ENCODE measurements around the gene BUD13. TPM values are rescaled to one million over a fixed set of nuclear protein-coding genes. Genes with fewer than 3 reads are reported as not detected.
A peak's percentile ranks its signal among the peaks of the same experiment; 100 is the strongest.

Gene BUD13
- total and polyA plus RNA-seq, 9 of the 15 experiments (the other 6 are each of a cell fraction or from before 2014, with no cell fraction given), result 9.5 to 34.1 (median 27.1) TPM

DNA sequence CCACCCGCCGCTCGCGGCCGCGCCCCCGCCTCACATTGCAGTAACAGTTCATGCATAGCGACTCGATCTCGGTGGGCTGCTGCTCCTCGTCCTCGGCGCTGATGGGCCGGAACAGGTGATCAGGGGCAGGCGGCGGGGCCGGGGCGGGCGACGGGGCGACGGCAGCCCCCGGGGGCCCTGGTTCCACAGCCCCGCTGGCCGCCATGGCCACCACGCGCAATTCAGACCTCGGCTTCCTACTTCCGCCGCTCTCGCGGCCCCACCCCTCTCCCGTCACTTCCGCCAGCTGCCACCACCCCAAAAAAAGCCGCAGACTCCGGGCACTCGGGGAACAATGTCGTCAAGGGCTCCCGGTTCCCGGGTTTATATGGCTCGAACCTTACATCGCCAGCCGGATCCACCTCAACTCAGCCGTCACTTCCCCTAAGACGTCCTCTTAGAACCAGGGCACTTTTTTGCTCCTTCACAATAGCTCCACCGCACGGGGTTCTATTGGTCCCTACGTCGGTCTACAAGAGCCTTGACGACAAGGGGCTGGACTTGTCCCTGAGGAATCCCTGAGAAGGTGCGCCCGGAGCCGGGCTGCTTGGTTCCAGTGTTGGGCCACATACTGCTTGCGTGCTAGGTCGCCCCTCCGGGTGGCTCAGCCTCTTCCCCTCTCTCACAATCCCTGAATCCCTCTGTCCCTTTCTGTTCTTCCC, 15.1 kb upstream of the BUD13 start, which contains the start of gene ZPR1 (continued):
- TF ChIP-seq, protein P1, sequence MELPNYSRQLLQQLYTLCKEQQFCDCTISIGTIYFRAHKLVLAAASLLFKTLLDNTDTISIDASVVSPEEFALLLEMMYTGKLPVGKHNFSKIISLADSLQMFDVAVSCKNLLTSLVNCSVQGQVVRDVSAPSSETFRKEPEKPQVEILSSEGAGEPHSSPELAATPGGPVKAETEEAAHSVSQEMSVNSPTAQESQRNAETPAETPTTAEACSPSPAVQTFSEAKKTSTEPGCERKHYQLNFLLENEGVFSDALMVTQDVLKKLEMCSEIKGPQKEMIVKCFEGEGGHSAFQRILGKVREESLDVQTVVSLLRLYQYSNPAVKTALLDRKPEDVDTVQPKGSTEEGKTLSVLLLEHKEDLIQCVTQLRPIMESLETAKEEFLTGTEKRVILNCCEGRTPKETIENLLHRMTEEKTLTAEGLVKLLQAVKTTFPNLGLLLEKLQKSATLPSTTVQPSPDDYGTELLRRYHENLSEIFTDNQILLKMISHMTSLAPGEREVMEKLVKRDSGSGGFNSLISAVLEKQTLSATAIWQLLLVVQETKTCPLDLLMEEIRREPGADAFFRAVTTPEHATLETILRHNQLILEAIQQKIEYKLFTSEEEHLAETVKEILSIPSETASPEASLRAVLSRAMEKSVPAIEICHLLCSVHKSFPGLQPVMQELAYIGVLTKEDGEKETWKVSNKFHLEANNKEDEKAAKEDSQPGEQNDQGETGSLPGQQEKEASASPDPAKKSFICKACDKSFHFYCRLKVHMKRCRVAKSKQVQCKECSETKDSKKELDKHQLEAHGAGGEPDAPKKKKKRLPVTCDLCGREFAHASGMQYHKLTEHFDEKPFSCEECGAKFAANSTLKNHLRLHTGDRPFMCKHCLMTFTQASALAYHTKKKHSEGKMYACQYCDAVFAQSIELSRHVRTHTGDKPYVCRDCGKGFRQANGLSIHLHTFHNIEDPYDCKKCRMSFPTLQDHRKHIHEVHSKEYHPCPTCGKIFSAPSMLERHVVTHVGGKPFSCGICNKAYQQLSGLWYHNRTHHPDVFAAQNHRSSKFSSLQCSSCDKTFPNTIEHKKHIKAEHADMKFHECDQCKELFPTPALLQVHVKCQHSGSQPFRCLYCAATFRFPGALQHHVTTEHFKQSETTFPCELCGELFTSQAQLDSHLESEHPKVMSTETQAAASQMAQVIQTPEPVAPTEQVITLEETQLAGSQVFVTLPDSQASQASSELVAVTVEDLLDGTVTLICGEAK (IDR thresholded peaks at IDR 0.05), result peak; percentile 92
- TF ChIP-seq, protein P1 (CRISPR knock-in tag; IDR thresholded peaks at IDR 0.05), result no peak
- TF ChIP-seq NFRKB (IDR thresholded peaks at IDR 0.05; ENCODE audit: low read depth), result 0 out of 2 replicates have a peak, but pooled peaks have one; percentile 19
- no peak for TF ChIP-seq PHB (CRISPR knock-in tag; IDR thresholded peaks at IDR 0.05)
- no peak for TF ChIP-seq ADNP (tag; IDR thresholded peaks at IDR 0.05)
- TF ChIP-seq BDP1 (IDR thresholded peaks at IDR 0.05; ENCODE audit: insufficient read depth, insufficient read length), result no peak
- TF ChIP-seq RFX1 (IDR thresholded peaks at IDR 0.05), result peak; percentile 32; the same call in 1 of the 2 replicates
- TF ChIP-seq, protein P2, sequence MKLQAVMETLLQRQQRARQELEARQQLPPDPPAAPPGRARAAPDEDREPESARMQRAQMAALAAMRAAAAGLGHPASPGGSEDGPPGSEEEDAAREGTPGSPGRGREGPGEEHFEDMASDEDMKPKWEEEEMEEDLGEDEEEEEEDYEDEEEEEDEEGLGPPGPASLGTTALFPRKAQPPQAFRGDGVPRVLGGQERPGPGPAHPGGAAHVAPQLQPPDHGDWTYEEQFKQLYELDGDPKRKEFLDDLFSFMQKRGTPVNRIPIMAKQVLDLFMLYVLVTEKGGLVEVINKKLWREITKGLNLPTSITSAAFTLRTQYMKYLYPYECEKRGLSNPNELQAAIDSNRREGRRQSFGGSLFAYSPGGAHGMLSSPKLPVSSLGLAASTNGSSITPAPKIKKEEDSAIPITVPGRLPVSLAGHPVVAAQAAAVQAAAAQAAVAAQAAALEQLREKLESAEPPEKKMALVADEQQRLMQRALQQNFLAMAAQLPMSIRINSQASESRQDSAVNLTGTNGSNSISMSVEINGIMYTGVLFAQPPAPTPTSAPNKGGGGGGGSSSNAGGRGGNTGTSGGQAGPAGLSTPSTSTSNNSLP (IDR thresholded peaks at IDR 0.05; ENCODE audit: borderline replicate concordance, low read depth, low read length), result no peak
- no peak for TF ChIP-seq TAF9B (IDR thresholded peaks at IDR 0.05; ENCODE audit: partially characterized antibody)
- TF ChIP-seq SAFB2 (IDR thresholded peaks at IDR 0.05; ENCODE audit: borderline replicate concordance, low read depth, low read length, severe bottlenecking), result no peak
- TF ChIP-seq ZNF197 (CRISPR knock-in tag; IDR thresholded peaks at IDR 0.05; ENCODE audit: low read depth), result no peak
- TF ChIP-seq TCF3 (CRISPR knock-in tag; IDR thresholded peaks at IDR 0.05), result no peak
- TF ChIP-seq GABPB2 (CRISPR knock-in tag; conservative IDR thresholded peaks at IDR 0.05), result no peak
- no peak for TF ChIP-seq TAF15 (IDR thresholded peaks at IDR 0.05; ENCODE audit: low read depth, low read length)
- TF ChIP-seq BRCA1 (IDR thresholded peaks at IDR 0.05), result no peak
- no peak for TF ChIP-seq BRCA1 (CRISPR knock-in tag; IDR thresholded peaks at IDR 0.05)
- TF ChIP-seq ZNF75A (CRISPR knock-in tag; IDR thresholded peaks at IDR 0.05), result no peak
- no peak for TF ChIP-seq HNRNPK (IDR thresholded peaks at IDR 0.05; ENCODE audit: low read depth, low read length, poor library complexity, severe bottlenecking)
- peak; percentile 80; the same call in 1 of the 2 replicates for TF ChIP-seq PHF8 (IDR thresholded peaks at IDR 0.05; ENCODE audit: borderline replicate concordance, low read length)
